IgD-negative memory B cell (primary cell): ENCODE results near the gene ZNF407. TPM values are rescaled to one million over a fixed set of nuclear protein-coding genes. Genes with fewer than 3 reads are reported as not detected.

Experiments
- H3K27ac Mint-ChIP-seq, 3 donors: one replicate each; pipeline ENCODE4 v1.8.0; 2020 to 2022; ENCODE audit warnings: mild to moderate bottlenecking in 3 of 3, mixed read lengths in 3 of 3, moderate library complexity in 1 of 3
- H3K27me3 Mint-ChIP-seq: one replicate; pipeline ENCODE4 v1.8.0; 2021; ENCODE audit warnings: mixed read lengths
- H3K36me3 Mint-ChIP-seq: one replicate; pipeline ENCODE4 v1.8.0; 2020; ENCODE audit warnings: mild to moderate bottlenecking, mixed read lengths
- H3K4me1 Mint-ChIP-seq, 3 donors: one replicate each; pipeline ENCODE4 v1.8.0; 2020 to 2022; ENCODE audit warnings: mixed read lengths in 3 of 3, mild to moderate bottlenecking in 1 of 3
- H3K4me3 Mint-ChIP-seq, 4 donors: one replicate each; pipeline ENCODE4 v1.8.0; 2020 to 2022; ENCODE audit warnings: mild to moderate bottlenecking in 4 of 4, mixed read lengths in 4 of 4, moderate library complexity in 3 of 4
- H3K9me3 Mint-ChIP-seq, 3 donors: one replicate each; pipeline ENCODE4 v1.8.0; 2020 to 2021; ENCODE audit warnings: mixed read lengths in 3 of 3, mild to moderate bottlenecking in 1 of 3
- polyA plus RNA-seq: library from polyadenylated mRNA; unstranded; fragments of 300-500 nt; fragmentation: Illumina TruSeq; gene quantifications from one replicate; pipeline ENCODE4 v1.2.3, GENCODE V29; 2021

ZNF407 gene
- polyA plus RNA-seq, 1 donor from 2014 or later = 3.8 TPM

GRCh38 chr18:74803117-74803516, 205.4 kb downstream of the ZNF407 start:
- no peaks in the 10 kb centered on the region for H3K27me3 Mint-ChIP-seq
- no peak overlapping the region for H3K4me3 Mint-ChIP-seq
- H3K36me3 Mint-ChIP-seq = no peaks in the 10 kb centered on the region
- no peaks in the 10 kb centered on the region for H3K9me3 Mint-ChIP-seq
- H3K27ac Mint-ChIP-seq = no peak overlapping the region
- peaks cover 14 to 21% (median 14%) of the 10 kb centered on the region in 3 donors for H3K4me1 Mint-ChIP-seq

- no peak overlapping the region for H3K4me3 Mint-ChIP-seq
- H3K36me3 Mint-ChIP-seq = no peaks in the 10 kb centered on the region
- H3K27me3 Mint-ChIP-seq = no peaks in the 10 kb centered on the region
- H3K27ac Mint-ChIP-seq = peak overlapping the region in 1 of 3 donors; percentile 61
- H3K9me3 Mint-ChIP-seq = no peaks in the 10 kb centered on the region
- peaks cover 8 to 16% (median 9%) of the 10 kb centered on the region in 3 donors for H3K4me1 Mint-ChIP-seq
Measured at GRCh38 chr18:74803769-74804168, 206.1 kb downstream of the ZNF407 start.

- Mint-ChIP-seq H3K4me1 (peaks cover 8 to 16% (median 9%) of the 10 kb centered on the region in 3 donors), H3K9me3 (no peaks in the 10 kb centered on the region), H3K36me3 (no peaks in the 10 kb centered on the region), H3K27ac (no peak overlapping the region), H3K27me3 (no peaks in the 10 kb centered on the region), H3K4me3 (no peak overlapping the region)
Measured at GRCh38 chr18:74804677-74805076, 207.0 kb downstream of the ZNF407 start.

- Mint-ChIP-seq H3K4me3 (peak overlapping the region in 1 of 4 donors; percentile 67), H3K36me3 (no peaks in the 10 kb centered on the region), H3K27me3 (no peaks in the 10 kb centered on the region), H3K4me1 (peaks cover 8 to 16% (median 9%) of the 10 kb centered on the region in 3 donors), H3K27ac (no peak overlapping the region), H3K9me3 (no peaks in the 10 kb centered on the region)
Measured at GRCh38 chr18:74806073-74806472, 208.4 kb downstream of the ZNF407 start.

GRCh38 chr18:74806700-74807416, 209.2 kb downstream of the ZNF407 start:
- Mint-ChIP-seq H3K27ac (peak overlapping the region in 1 of 3 donors; percentile 1), H3K4me3 (peak overlapping the region in 2 of 4 donors; percentile 74 to 79), H3K27me3 (no peaks in the 10 kb centered on the region), H3K36me3 (no peaks in the 10 kb centered on the region), H3K4me1 (peaks cover 8 to 16% (median 9%) of the 10 kb centered on the region in 3 donors), H3K9me3 (no peaks in the 10 kb centered on the region)

GRCh38 chr18:74817576-74817975, 219.9 kb downstream of the ZNF407 start:
- H3K27me3 Mint-ChIP-seq = no peaks in the 10 kb centered on the region
- H3K4me3 Mint-ChIP-seq = no peak overlapping the region
- H3K9me3 Mint-ChIP-seq = peaks cover 0 to 3% (median 3%) of the 10 kb centered on the region in 3 donors
- no peak overlapping the region for H3K27ac Mint-ChIP-seq
- no peaks in the 10 kb centered on the region for H3K4me1 Mint-ChIP-seq
- peaks cover 3% of the 10 kb centered on the region for H3K36me3 Mint-ChIP-seq

GRCh38 chr18:74818516-74819175, 221.0 kb downstream of the ZNF407 start:
- Mint-ChIP-seq H3K36me3 (peaks cover 3% of the 10 kb centered on the region), H3K27me3 (no peaks in the 10 kb centered on the region), H3K4me3 (no peak overlapping the region), H3K9me3 (peaks cover 0 to 3% (median 3%) of the 10 kb centered on the region in 3 donors), H3K27ac (no peak overlapping the region), H3K4me1 (no peaks in the 10 kb centered on the region)

GRCh38 chr18:74819433-74820059, 221.9 kb downstream of the ZNF407 start:
- Mint-ChIP-seq H3K4me1 (no peaks in the 10 kb centered on the region), H3K9me3 (peaks cover 0 to 3% (median 3%) of the 10 kb centered on the region in 3 donors), H3K4me3 (no peak overlapping the region), H3K36me3 (peaks cover 3% of the 10 kb centered on the region), H3K27ac (no peak overlapping the region), H3K27me3 (no peaks in the 10 kb centered on the region)

GRCh38 chr18:74820160-74820780, 222.6 kb downstream of the ZNF407 start:
- H3K27ac Mint-ChIP-seq = no peak overlapping the region
- H3K9me3 Mint-ChIP-seq = peaks cover 0 to 3% (median 3%) of the 10 kb centered on the region in 3 donors
- H3K4me1 Mint-ChIP-seq = peaks cover 0 to 3% (median 2%) of the 10 kb centered on the region in 3 donors
- H3K27me3 Mint-ChIP-seq = no peaks in the 10 kb centered on the region
- peaks cover 3% of the 10 kb centered on the region for H3K36me3 Mint-ChIP-seq
- no peak overlapping the region for H3K4me3 Mint-ChIP-seq

- Mint-ChIP-seq H3K36me3 (peaks cover 7% of the 10 kb centered on the region), H3K4me1 (peaks cover 0 to 3% (median 2%) of the 10 kb centered on the region in 3 donors), H3K27me3 (no peaks in the 10 kb centered on the region), H3K27ac (no peak overlapping the region), H3K4me3 (no peak overlapping the region), H3K9me3 (peaks cover 0 to 3% (median 3%) of the 10 kb centered on the region in 3 donors)
Measured at GRCh38 chr18:74825460-74825859, 227.8 kb downstream of the ZNF407 start.

GRCh38 chr18:74826572-74826971, 228.9 kb downstream of the ZNF407 start:
- peaks cover 8% of the 10 kb centered on the region for H3K36me3 Mint-ChIP-seq
- H3K27ac Mint-ChIP-seq = no peak overlapping the region
- H3K27me3 Mint-ChIP-seq = no peaks in the 10 kb centered on the region
- H3K4me1 Mint-ChIP-seq = peaks cover 0 to 3% (median 2%) of the 10 kb centered on the region in 3 donors
- H3K4me3 Mint-ChIP-seq = no peak overlapping the region
- peaks cover 0 to 3% (median 0%) of the 10 kb centered on the region in 3 donors for H3K9me3 Mint-ChIP-seq

GRCh38 chr18:74828200-74828599, 230.5 kb downstream of the ZNF407 start:
- no peaks in the 10 kb centered on the region for H3K9me3 Mint-ChIP-seq
- H3K27me3 Mint-ChIP-seq = no peaks in the 10 kb centered on the region
- no peak overlapping the region for H3K4me3 Mint-ChIP-seq
- no peak overlapping the region for H3K27ac Mint-ChIP-seq
- peaks cover 7% of the 10 kb centered on the region for H3K36me3 Mint-ChIP-seq
- H3K4me1 Mint-ChIP-seq = peaks cover 0 to 3% (median 2%) of the 10 kb centered on the region in 3 donors

GRCh38 chr18:74831571-74832250, 234.0 kb downstream of the ZNF407 start:
- Mint-ChIP-seq H3K4me3 (no peak overlapping the region), H3K4me1 (no peaks in the 10 kb centered on the region), H3K9me3 (no peaks in the 10 kb centered on the region), H3K27ac (peak overlapping the region in 1 of 3 donors; percentile 83), H3K36me3 (peaks cover 14% of the 10 kb centered on the region), H3K27me3 (no peaks in the 10 kb centered on the region)

GRCh38 chr18:74832381-74832780, 234.7 kb downstream of the ZNF407 start:
- Mint-ChIP-seq H3K4me1 (no peaks in the 10 kb centered on the region), H3K36me3 (peaks cover 14% of the 10 kb centered on the region), H3K27me3 (no peaks in the 10 kb centered on the region), H3K4me3 (no peak overlapping the region), H3K27ac (no peak overlapping the region), H3K9me3 (no peaks in the 10 kb centered on the region)
